K562 (cell line): Measurements from ENCODE around the gene ZMYND8. TPM values are rescaled to one million over a fixed set of nuclear protein-coding genes. Genes with fewer than 3 reads are reported as not detected.
A peak's percentile ranks its signal among the peaks of the same experiment; 100 is the strongest.

Experiments
- ATAC-seq: fragments of 200-7000 bp; cut with Tn5 transposase; 3 replicates; pipeline ENCODE4 v1.9.1; 2020; ENCODE audit warnings: moderate library complexity
- BruUV-seq: library from RNA; stranded (reverse); fragments of 400-500 nt; replicated peaks from 2 replicates; lab custom pipeline; 2021; lab: Mats Ljungman, UMichigan
- CTCF ChIA-PET: fragments of 300-600 bp; formaldehyde crosslinking; extraction: SDS; loops from one replicate; lab custom pipeline; 2021; ENCODE audit warnings: low intra/inter-chr PET ratio; lab: Yijun Ruan, JAX
- POLR2A ChIA-PET: fragments of 300-600, 350-650 bp; sonication (Branson Sonifier 250); formaldehyde crosslinking; extraction: SDS; loops from one replicate; lab custom pipeline; 2021; ENCODE audit warnings: antibody characterized with exemption, inconsistent platforms; lab: Yijun Ruan, JAX
- DNase-seq, 4 experiments: peaks; one replicate each; pipeline versions ENCODE4 v3.0.0 to v3.0.0-alpha.2; 2011 to 2018; ENCODE audit warnings: low spot score in 3 of 4, mixed read lengths in 3 of 4; ENCODE audit errors: extremely low read depth in 1 of 4
- FAIRE-seq: peaks from 2 replicates; lab custom pipeline; 2011; peaks lifted over from hg19 to GRCh38; lab: Jason Lieb, UNC
- H2AFZ ChIP-seq: 2 replicates; pipeline ENCODE4 v1.6.0; 2011; ENCODE audit warnings: low read depth, low read length, control low read depth, inconsistent platforms
- H3K27ac ChIP-seq: fragments of 200-600 bp; 3 replicates; pipeline ENCODE4 v1.8.0; 2011; ENCODE audit warnings: low read depth, mild to moderate bottlenecking, control low read depth, inconsistent platforms, low read length, moderate library complexity, mixed read lengths; ENCODE audit errors: extremely low read depth
- H3K27me3 ChIP-seq, 2 experiments: fragments of 300-600 bp in 1 of 2; 2 replicates in 1 of 2; 3 replicates in 1 of 2; pipeline versions ENCODE4 v1.6.0 to v1.8.0; 2011; ENCODE audit warnings: inconsistent platforms in 2 of 2, low read length in 2 of 2, mild to moderate bottlenecking in 1 of 2, mixed read lengths in 1 of 2, moderate library complexity in 1 of 2; ENCODE audit not compliant: control insufficient read depth in 2 of 2, insufficient read depth in 2 of 2
- H3K36me3 ChIP-seq: fragments of 300-600 bp; 3 replicates; pipeline ENCODE4 v1.8.0; 2011; ENCODE audit warnings: mild to moderate bottlenecking, low read length, inconsistent platforms; ENCODE audit not compliant: control insufficient read depth, insufficient read depth
- H3K4me1 ChIP-seq, 2 experiments: fragments of 200-600 bp in 1 of 2; replicated peaks in 1 of 2; 2 replicates in 1 of 2; 3 replicates in 1 of 2; pipeline versions ENCODE4 v1.5.1 to v1.8.0; 2011; ENCODE audit warnings: inconsistent platforms in 2 of 2, low read length in 2 of 2, mild to moderate bottlenecking in 1 of 2, mixed read lengths in 1 of 2, moderate library complexity in 1 of 2; ENCODE audit not compliant: control insufficient read depth in 2 of 2, insufficient read depth in 2 of 2
- H3K4me2 ChIP-seq: 2 replicates; pipeline ENCODE4 v1.6.1; 2011; ENCODE audit warnings: low read length, control low read depth, inconsistent platforms, mixed read lengths; ENCODE audit not compliant: insufficient read depth
- H3K4me3 ChIP-seq: fragments of 200-600 bp; sonication (generic), shearing (Covaris generic); 2 replicates; pipeline ENCODE4 v1.5.1; 2016; ENCODE audit warnings: control low read depth, inconsistent platforms
- H3K79me2 ChIP-seq: fragments of 200-600 bp; 3 replicates; pipeline ENCODE4 v1.8.0; 2011; ENCODE audit warnings: low read length, inconsistent platforms; ENCODE audit not compliant: control insufficient read depth, insufficient read depth
- H3K9ac ChIP-seq, 2 experiments: 2 replicates each; pipeline versions ENCODE4 v1.6.0 to v1.6.1; 2011; ENCODE audit warnings: low read depth in 2 of 2, low read length in 2 of 2, control low read depth in 1 of 2, inconsistent platforms in 1 of 2, mild to moderate bottlenecking in 1 of 2, mixed read lengths in 1 of 2; ENCODE audit not compliant: insufficient read depth in 1 of 2
- H3K9me1 ChIP-seq: one replicate; pipeline ENCODE4 v1.6.0; 2011; ENCODE audit warnings: inconsistent platforms, mild to moderate bottlenecking, low read length, moderate library complexity; ENCODE audit not compliant: control insufficient read depth, insufficient read depth
- H3K9me3 ChIP-seq: replicated peaks from 2 replicates; pipeline ENCODE4 v1.5.1; 2011; ENCODE audit warnings: low read depth, low read length, inconsistent platforms; ENCODE audit not compliant: control insufficient read depth, insufficient read depth
- H4K20me1 ChIP-seq: replicated peaks from 2 replicates; pipeline ENCODE4 v1.6.1; 2011; ENCODE audit warnings: low read length, inconsistent platforms, mixed read lengths; ENCODE audit not compliant: control insufficient read depth, insufficient read depth
- NFE2 ChIP-seq: IDR thresholded peaks from 2 replicates; pipeline ENCODE4 v1.6.1; 2014; ENCODE audit warnings: antibody characterized with exemption, low read depth
- PPARD ChIP-seq: fragments of 250-450 bp; sonication (Bioruptor Pico); IDR thresholded peaks from 2 replicates; pipeline ENCODE4 v1.8.0; 2022; ENCODE audit warnings: inconsistent platforms, mild to moderate bottlenecking, moderate library complexity
- RAD21 ChIP-seq, 2 experiments: fragments of 250-450 bp in 1 of 2; fragments of 450-650 bp in 1 of 2; sonication (Bioruptor Pico) in 1 of 2; formaldehyde crosslinking in 1 of 2; IDR thresholded peaks in 1 of 2; conservative IDR thresholded peaks in 1 of 2; 2 replicates each; pipeline versions ENCODE4 v1.4.0 to v1.8.0; 2020 to 2022; ENCODE audit warnings: mild to moderate bottlenecking in 2 of 2, moderate library complexity in 1 of 2
- SUPT5H ChIP-seq: fragments of 450-650 bp; IDR thresholded peaks from 2 replicates; pipeline ENCODE4 v1.6.1; 2016
- WGBS: fragments of 100-300 bp; shearing (Covaris generic); methylation state at CpG from one replicate; pipeline ENCODE4 v1.1.6; 2016; ENCODE audit warnings: low coverage, mixed read lengths; ENCODE audit not compliant: insufficient coverage; ENCODE audit errors: missing lambda C conversion rate; 5-methylcytosine and 5-hydroxymethylcytosine counted together
- in situ Hi-C: fragments of 300-500 bp; cut with MboI; formaldehyde crosslinking; loops from 4 replicates; pipeline ENCODE4 v1.15.0; 2018; ENCODE audit warnings: inconsistent platforms, mixed read lengths
- intact Hi-C: fragments of 100-400 bp; cut with micrococcal nuclease; formaldehyde crosslinking; loops from 2 replicates; pipeline ENCODE4 v1.14.2; 2022
- polyA plus RNA-seq, 8 experiments: library from polyadenylated mRNA; depleted of rRNA in 4 of 8; stranded (reverse) in 5 of 8; unstranded in 3 of 8; fragments of >200 nt; fragmentation: Nextera tagmentation in 2 of 8; fragmentation: Illumina TruSeq in 1 of 8; extraction: Ambion mirVana in 2 of 8; extraction: Trizol in 1 of 8; gene quantifications; 2 replicates each; pipeline versions ENCODE4 v1.2.1 to v1.2.3, GENCODE V29; 2011 to 2014; ENCODE audit warnings: inconsistent platforms in 1 of 8, missing spikeins in 1 of 8
- total RNA-seq, 7 experiments: library from RNA; depleted of rRNA in 6 of 7; stranded (reverse); fragments of >200 nt in 6 of 7; fragmentation: Illumina TruSeq in 2 of 7; extraction: Trizol in 2 of 7; gene quantifications; 2 replicates each; pipeline versions ENCODE4 v1.2.1 to v1.2.3, GENCODE V29; 2011 to 2021; ENCODE audit warnings: low replicate concordance in 1 of 7
- TF ChIP-seq, protein P1 (sequence below): fragments of 450-650 bp; formaldehyde crosslinking; IDR thresholded peaks from 2 replicates; pipeline ENCODE4 v1.4.0; 2020; ENCODE audit warnings: mild to moderate bottlenecking, moderate library complexity
- TF ChIP-seq, protein P2 (sequence below): fragments of 250-450 bp; sonication (Bioruptor Pico); IDR thresholded peaks from 2 replicates; pipeline ENCODE4 v1.8.0; 2021; ENCODE audit warnings: moderate library complexity, mild to moderate bottlenecking, inconsistent platforms
- TF ChIP-seq, protein P3 (sequence below), 3 experiments: fragments of 200-800 bp in 1 of 3; fragments of 250-450 bp in 1 of 3; fragments of 450-650 bp in 1 of 3; sonication (Bioruptor Pico) in 1 of 3; sonication (Bioruptor generic) in 1 of 3; formaldehyde crosslinking in 1 of 3; IDR thresholded peaks; 2 replicates each; pipeline versions ENCODE4 v1.6.1 to v1.8.0; 2016 to 2022; ENCODE audit warnings: mild to moderate bottlenecking in 2 of 3, missing genetic modification characterization in 2 of 3, missing compliant biosample characterization in 1 of 3, moderate library complexity in 1 of 3
- TF ChIP-seq, protein P4 (sequence below): fragments of 250-450 bp; sonication (Bioruptor Pico); IDR thresholded peaks from 2 replicates; pipeline ENCODE4 v1.8.0; 2022; ENCODE audit warnings: moderate library complexity, mild to moderate bottlenecking, inconsistent platforms

The ZMYND8 gene
- total and polyA plus RNA-seq, 9 of the 15 experiments (the other 6 are each of a cell fraction or from before 2014, with no cell fraction given), result 31.8 to 148 (median 71.9) TPM

DNA sequence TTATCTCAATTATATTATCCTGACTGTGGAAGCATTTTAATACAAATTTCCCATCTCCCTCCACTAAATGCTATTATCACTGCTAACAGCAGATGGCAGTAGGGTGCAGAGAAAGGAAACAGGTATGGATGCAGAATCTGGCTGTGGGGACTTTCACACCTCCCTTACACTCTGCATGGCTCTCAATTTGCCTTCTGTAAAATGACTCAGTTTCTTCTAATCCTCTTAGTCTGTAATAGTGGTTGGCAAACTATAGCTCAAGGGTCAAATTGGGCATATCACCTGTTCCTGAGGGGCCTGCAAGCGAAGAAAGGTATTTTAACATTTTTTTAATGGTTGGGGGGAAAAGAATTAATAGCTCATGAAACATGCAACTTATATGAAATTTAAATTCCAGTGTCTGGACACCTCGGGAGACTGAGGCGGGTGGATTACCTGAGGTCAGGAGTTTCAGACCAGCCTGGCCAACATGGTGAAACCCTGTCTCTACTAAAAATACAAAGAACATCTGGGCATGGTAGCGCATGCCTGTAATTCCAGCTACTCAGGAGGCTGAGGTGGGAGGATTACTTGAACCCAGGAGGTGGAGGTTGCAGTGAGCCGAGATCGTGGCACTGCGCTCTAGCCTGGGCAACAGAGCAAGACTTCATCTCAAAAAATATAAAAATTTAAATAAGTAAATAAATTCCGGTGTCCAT is 83.5 kb downstream of the ZMYND8 start (continued):
- TF ChIP-seq, protein P1, sequence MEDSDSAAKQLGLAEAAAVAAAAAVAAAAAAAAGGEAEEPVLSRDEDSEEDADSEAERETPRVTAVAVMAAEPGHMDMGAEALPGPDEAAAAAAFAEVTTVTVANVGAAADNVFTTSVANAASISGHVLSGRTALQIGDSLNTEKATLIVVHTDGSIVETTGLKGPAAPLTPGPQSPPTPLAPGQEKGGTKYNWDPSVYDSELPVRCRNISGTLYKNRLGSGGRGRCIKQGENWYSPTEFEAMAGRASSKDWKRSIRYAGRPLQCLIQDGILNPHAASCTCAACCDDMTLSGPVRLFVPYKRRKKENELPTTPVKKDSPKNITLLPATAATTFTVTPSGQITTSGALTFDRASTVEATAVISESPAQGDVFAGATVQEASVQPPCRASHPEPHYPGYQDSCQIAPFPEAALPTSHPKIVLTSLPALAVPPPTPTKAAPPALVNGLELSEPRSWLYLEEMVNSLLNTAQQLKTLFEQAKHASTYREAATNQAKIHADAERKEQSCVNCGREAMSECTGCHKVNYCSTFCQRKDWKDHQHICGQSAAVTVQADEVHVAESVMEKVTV (CRISPR knock-in tag), result peak; percentile 57; the same call in 1 of the 2 replicates
- TF ChIP-seq, all 486 proteins: peak for 12

DNA sequence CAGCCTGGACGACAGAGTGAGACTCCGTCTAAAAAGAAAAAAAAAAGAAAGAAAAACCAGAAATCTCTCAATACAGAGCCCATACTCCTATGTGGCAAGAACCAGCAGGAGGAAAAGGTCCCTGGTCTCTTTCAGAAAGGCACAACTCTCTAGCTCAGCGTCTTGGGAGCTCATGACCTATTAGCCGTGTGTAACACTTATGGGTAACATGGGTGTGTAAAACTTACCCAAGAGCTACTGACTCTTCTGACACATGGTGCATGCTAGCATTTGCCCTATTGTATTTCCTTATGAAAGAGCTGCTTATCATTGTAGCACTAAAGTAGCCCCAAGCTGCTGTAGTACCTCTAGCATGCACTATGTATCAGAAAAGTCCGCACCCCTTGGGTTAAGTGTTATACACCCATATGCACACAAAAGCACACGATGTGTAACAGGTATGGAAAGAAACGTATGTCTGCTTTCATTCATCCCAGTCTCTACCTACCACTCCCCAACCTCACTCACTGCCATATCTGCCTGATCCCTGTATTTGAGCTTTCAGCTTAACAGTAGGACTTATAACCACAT is 85.4 kb downstream of the ZMYND8 start:
- Histone ChIP-seq H3K4me2 (no peak overlapping the region), H3K4me1 (peaks cover 2 to 7% of the 10 kb centered on the region in 2 experiments; a peak in 3 of 5 replicates), H3K36me3 (peaks cover 94% of the 10 kb centered on the region), H4K20me1 (peaks cover 35% of the 10 kb centered on the region), H2AFZ (no peak overlapping the region), H3K9me1 (peaks cover 3% of the 10 kb centered on the region), H3K79me2 (peaks cover 93% of the 10 kb centered on the region), H3K27me3 (no peaks in the 10 kb centered on the region), H3K9ac (no peak overlapping the region), H3K27ac (no peak overlapping the region), H3K4me3 (no peak overlapping the region), H3K9me3 (no peaks in the 10 kb centered on the region)
- BruUV-seq, result no TSS peak
- DNase-seq (no peak), ATAC-seq (no peak), FAIRE-seq (no peak)
- POLR2A ChIA-PET, result interaction anchor here (1.0 to 3.2 kb wide), 5 partner anchors 8 to 113 kb away, joined by 4 to 9 read pairs (median 4); no protein-coding TSS in a partner anchor
- CTCF ChIA-PET, result interaction anchor here (0.6 to 0.7 kb wide), 2 partner anchors 112 to 349 kb away, joined by 4 to 7 read pairs; no protein-coding TSS in a partner anchor
- in situ Hi-C loops, result no loop called here
- intact Hi-C loops, result loop anchor here (5.0 kb wide), 2 partner anchors 74 to 346 kb away; no protein-coding TSS in a partner anchor
- 98% methylated on average over 5 of the region's 7 CpGs for WGBS
- TF ChIP-seq, protein P2, sequence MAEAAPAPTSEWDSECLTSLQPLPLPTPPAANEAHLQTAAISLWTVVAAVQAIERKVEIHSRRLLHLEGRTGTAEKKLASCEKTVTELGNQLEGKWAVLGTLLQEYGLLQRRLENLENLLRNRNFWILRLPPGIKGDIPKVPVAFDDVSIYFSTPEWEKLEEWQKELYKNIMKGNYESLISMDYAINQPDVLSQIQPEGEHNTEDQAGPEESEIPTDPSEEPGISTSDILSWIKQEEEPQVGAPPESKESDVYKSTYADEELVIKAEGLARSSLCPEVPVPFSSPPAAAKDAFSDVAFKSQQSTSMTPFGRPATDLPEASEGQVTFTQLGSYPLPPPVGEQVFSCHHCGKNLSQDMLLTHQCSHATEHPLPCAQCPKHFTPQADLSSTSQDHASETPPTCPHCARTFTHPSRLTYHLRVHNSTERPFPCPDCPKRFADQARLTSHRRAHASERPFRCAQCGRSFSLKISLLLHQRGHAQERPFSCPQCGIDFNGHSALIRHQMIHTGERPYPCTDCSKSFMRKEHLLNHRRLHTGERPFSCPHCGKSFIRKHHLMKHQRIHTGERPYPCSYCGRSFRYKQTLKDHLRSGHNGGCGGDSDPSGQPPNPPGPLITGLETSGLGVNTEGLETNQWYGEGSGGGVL (CRISPR knock-in tag), result no peak
- peak; percentile 41; the same call in 1 of the 2 replicates for TF ChIP-seq SUPT5H
- no peak for TF ChIP-seq PPARD (CRISPR knock-in tag)
- TF ChIP-seq, protein P3, sequence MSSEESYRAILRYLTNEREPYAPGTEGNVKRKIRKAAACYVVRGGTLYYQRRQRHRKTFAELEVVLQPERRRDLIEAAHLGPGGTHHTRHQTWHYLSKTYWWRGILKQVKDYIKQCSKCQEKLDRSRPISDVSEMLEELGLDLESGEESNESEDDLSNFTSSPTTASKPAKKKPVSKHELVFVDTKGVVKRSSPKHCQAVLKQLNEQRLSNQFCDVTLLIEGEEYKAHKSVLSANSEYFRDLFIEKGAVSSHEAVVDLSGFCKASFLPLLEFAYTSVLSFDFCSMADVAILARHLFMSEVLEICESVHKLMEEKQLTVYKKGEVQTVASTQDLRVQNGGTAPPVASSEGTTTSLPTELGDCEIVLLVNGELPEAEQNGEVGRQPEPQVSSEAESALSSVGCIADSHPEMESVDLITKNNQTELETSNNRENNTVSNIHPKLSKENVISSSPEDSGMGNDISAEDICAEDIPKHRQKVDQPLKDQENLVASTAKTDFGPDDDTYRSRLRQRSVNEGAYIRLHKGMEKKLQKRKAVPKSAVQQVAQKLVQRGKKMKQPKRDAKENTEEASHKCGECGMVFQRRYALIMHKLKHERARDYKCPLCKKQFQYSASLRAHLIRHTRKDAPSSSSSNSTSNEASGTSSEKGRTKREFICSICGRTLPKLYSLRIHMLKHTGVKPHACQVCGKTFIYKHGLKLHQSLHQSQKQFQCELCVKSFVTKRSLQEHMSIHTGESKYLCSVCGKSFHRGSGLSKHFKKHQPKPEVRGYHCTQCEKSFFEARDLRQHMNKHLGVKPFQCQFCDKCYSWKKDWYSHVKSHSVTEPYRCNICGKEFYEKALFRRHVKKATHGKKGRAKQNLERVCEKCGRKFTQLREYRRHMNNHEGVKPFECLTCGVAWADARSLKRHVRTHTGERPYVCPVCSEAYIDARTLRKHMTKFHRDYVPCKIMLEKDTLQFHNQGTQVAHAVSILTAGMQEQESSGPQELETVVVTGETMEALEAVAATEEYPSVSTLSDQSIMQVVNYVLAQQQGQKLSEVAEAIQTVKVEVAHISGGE (CRISPR knock-in tag; IDR thresholded peaks at IDR 0.05), result peak in 1 of 3 experiments; percentile 70; a peak in 2 of 6 replicates
- TF ChIP-seq, protein P4, sequence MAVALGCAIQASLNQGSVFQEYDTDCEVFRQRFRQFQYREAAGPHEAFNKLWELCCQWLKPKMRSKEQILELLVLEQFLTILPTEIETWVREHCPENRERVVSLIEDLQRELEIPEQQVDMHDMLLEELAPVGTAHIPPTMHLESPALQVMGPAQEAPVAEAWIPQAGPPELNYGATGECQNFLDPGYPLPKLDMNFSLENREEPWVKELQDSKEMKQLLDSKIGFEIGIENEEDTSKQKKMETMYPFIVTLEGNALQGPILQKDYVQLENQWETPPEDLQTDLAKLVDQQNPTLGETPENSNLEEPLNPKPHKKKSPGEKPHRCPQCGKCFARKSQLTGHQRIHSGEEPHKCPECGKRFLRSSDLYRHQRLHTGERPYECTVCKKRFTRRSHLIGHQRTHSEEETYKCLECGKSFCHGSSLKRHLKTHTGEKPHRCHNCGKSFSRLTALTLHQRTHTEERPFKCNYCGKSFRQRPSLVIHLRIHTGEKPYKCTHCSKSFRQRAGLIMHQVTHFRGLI, result no peak
- no peak for TF ChIP-seq NFE2
- no peak for TF ChIP-seq RAD21 (CRISPR knock-in tag; conservative IDR thresholded peaks at IDR 0.05 in 1 of 2, IDR thresholded peaks at IDR 0.05 in 1 of 2)
